Fibroblast of mammary gland (primary cell): ENCODE results near the gene OR10A3.

Source experiments
- DNase-seq: peaks from one replicate; pipeline ENCODE4 v3.0.0-alpha.2; 2010; ENCODE audit warnings: low read depth
- H3K4me3 ChIP-seq: 2 replicates; pipeline ENCODE4 v1.5.1; 2011; ENCODE audit warnings: low read depth, mild to moderate bottlenecking, low read length, moderate library complexity; ENCODE audit not compliant: control insufficient read depth
- TF ChIP-seq, protein P1 (sequence below): conservative IDR thresholded peaks from 2 replicates; pipeline ENCODE4 v1.5.1; 2011; ENCODE audit warnings: low read depth, low read length, inconsistent platforms; ENCODE audit not compliant: control insufficient read depth, insufficient read depth

Gene OR10A3

DNA sequence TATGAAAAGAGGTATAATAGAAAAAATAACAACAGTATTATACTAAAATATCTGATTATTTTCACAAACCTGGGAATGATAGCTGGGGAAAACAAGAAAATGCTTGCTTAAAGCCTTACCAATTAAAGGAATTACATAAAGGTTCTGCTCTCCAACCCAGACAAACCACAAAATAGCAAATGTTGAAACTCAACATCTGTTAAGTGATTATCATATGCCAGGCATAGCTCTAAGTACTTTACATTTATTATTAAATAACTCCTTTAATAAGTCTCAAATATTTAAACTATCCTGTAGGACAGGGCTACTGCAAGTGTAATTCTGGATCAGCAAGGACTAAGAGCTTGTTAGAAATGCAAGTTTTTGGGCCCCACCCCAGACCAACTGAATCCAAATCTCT is 30.5 kb downstream of the OR10A3 start:
- H3K4me3 ChIP-seq: no peak overlapping the region
- TF ChIP-seq, protein P1, sequence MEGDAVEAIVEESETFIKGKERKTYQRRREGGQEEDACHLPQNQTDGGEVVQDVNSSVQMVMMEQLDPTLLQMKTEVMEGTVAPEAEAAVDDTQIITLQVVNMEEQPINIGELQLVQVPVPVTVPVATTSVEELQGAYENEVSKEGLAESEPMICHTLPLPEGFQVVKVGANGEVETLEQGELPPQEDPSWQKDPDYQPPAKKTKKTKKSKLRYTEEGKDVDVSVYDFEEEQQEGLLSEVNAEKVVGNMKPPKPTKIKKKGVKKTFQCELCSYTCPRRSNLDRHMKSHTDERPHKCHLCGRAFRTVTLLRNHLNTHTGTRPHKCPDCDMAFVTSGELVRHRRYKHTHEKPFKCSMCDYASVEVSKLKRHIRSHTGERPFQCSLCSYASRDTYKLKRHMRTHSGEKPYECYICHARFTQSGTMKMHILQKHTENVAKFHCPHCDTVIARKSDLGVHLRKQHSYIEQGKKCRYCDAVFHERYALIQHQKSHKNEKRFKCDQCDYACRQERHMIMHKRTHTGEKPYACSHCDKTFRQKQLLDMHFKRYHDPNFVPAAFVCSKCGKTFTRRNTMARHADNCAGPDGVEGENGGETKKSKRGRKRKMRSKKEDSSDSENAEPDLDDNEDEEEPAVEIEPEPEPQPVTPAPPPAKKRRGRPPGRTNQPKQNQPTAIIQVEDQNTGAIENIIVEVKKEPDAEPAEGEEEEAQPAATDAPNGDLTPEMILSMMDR: no peak
- no peak for DNase-seq

DNA sequence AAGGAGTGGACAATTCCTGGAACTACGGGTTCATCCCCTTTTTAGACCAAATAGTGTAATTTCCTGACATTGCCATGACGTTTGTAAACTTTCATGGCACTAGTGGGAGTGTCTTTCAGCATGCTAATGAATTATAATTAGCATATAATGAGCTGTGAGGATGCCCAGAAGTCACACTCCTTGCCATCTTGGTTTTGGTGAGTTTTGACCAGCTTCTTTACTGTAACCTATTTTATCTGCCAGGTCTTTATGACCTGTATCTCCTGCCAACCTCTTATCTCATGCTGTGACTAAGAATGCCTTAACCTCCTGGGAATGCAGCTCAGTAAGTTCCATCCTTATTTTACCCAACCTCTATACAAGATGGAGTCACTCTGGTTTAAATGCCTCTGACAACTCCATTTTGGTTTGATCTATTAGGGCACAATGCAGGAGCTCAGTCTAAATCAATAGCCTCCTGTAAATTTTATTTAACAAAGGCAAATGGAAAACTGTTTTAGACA is 31.2 kb downstream of the OR10A3 start:
- DNase-seq: no peak
- TF ChIP-seq, protein P1: no peak
- H3K4me3 ChIP-seq: no peak overlapping the region

DNA sequence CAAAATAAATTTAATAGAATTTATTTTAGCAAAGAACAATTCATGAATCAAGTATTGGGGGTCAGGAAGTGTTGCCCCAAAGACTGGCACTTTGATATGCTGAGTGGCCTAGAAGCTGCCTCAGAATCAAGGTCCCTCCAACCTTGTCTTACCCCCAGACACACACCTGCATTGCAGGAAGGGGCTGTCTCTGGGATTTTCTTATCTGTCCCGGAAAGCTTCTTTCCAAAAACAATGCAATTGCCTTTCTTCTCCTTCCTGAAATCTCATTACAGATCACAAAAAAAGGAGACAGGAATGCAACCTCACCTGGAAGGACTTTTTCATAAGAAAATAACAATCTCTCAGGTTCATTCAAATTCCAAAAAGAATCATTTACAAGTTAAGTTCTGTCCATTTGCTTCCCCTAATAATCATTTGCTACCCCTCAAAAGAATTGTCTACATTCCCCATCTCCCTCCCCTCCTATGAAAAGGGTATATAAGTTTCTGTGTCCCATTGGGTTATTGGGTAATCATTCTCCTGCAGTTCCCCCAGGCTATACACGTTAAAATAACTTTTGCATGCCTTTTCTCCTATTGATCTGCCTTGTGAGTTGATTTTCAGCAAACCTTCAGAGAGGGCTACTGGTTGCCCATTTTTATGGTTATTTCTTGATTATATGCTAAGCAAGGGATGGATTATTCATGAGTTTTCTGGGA is 31.8 kb downstream of the OR10A3 start:
- no peak overlapping the region for H3K4me3 ChIP-seq
- no peak for DNase-seq

DNA sequence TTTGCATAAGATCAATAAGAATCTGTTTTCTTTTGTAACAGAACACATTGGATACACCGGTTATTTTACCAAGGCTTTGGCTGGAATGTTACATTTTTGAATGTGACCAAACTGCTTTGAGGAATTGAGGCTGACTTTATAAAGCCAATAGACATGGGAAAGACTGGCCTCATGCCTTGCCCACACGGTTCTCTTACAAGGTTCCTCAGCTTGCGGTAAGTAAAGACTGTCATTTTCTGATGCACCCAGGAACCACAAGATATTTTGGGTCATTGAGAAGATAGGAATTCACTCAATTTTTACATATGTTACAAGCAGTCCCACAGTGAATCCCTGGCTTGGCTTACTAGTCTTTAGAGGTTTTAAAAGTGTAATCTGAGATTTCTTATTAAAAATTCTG is 34.4 kb downstream of the OR10A3 start:
- DNase-seq: no peak
- no peak overlapping the region for H3K4me3 ChIP-seq
- TF ChIP-seq, protein P1: no peak

More for the DNA sequence above, 31.8 kb downstream of the OR10A3 start:
- TF ChIP-seq, protein P1: no peak

DNA sequence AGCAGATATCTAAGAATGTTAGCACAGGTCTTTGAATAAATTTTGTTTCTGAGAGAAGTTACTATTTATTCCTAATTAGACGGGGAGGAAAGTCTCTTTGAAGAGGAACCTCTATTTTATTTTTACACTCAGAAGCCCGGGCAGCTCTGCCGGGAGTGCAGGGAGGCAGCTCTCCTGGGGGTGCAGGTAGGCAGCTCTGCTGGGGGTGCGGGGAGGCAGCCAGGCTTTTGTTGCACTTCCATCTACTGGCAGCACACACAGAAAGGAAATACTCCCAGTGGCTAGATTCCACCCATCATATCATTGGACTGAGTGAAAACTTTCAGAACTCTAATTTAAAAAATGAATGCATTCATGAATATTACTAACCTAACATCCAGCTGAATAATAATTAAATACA is 35.0 kb downstream of the OR10A3 start:
- DNase-seq: no peak
- TF ChIP-seq, protein P1: no peak
- no peak overlapping the region for H3K4me3 ChIP-seq

DNA sequence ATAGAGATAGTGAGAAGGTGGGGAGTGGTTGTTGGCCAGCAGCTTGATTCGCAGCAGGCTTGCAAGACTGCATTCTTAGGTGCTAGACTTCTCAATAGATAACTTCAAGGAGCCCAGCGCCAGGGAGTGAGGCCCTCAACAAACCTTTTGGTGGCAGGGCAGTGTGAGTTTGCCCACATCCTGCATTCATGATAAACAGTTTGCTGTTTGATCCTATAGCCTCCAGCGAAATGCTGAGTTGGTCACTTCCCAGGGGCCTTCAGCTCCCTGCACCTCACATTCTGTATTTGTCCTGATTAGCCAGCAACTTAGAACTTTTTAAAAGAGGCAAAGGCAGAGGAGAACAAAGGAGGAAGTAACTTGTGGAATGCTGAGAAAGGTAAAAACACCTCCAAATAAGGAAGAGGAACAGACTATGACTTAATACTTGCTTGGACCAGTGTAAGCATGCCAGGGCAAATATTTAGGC is 35.5 kb downstream of the OR10A3 start:
- TF ChIP-seq, protein P1: no peak
- DNase-seq: no peak
- H3K4me3 ChIP-seq: no peak overlapping the region
